Uterus (tissue), 4 donors: ENCODE data around the gene JARID2. TPM values are rescaled to one million over a fixed set of nuclear protein-coding genes. Genes with fewer than 3 reads are reported as not detected.

ENCODE experiments used
- DNase-seq, 2 donors: peaks; one replicate each; pipeline ENCODE4 v3.0.0-alpha.2; 2019 to 2020
- H3K27ac ChIP-seq, 2 donors: fragments of 200-600 bp; sonication (generic); 1 replicate in 1 of 2; 2 replicates in 1 of 2; pipeline ENCODE4 v1.5.1; 2016 to 2018
- H3K27me3 ChIP-seq, 2 donors: fragments of 200-600 bp; sonication (generic); one replicate each; pipeline ENCODE4 v1.5.1; 2018 to 2019; ENCODE audit warnings: control low read depth in 1 of 2
- H3K36me3 ChIP-seq, 2 donors: fragments of 200-600 bp; sonication (generic); one replicate each; pipeline ENCODE4 v1.5.1; 2019; ENCODE audit warnings: control low read depth in 1 of 2
- H3K4me1 ChIP-seq, 2 donors: fragments of 200-600 bp; sonication (generic); one replicate each; pipeline ENCODE4 v1.5.1; 2018 to 2019; ENCODE audit warnings: control low read depth in 1 of 2
- H3K4me3 ChIP-seq, 2 donors: fragments of 200-600 bp; sonication (generic); 1 replicate in 1 of 2; 2 replicates in 1 of 2; pipeline ENCODE4 v1.5.1; 2018 to 2019; ENCODE audit warnings: mild to moderate bottlenecking in 1 of 2
- H3K9me3 ChIP-seq, 2 donors: fragments of 200-600 bp; sonication (generic); one replicate each; pipeline ENCODE4 v1.5.1; 2019; ENCODE audit warnings: control low read depth in 1 of 2
- CTCF ChIP-seq, 4 experiments: fragments of 200-600 bp in 2 of 4; fragments of 450-650 bp in 2 of 4; sonication (generic) in 2 of 4; IDR thresholded peaks; one replicate each; pipeline ENCODE4 v1.5.1; 2016 to 2019; ENCODE audit warnings: antibody characterized with exemption in 4 of 4, mild to moderate bottlenecking in 2 of 4, moderate library complexity in 1 of 4
- POLR2A ChIP-seq, 2 donors: fragments of 450-650 bp; IDR thresholded peaks; one replicate each; pipeline ENCODE4 v1.6.1; 2016; ENCODE audit warnings: antibody characterized with exemption in 2 of 2, mild to moderate bottlenecking in 1 of 2, moderate library complexity in 1 of 2
- intact Hi-C: fragments of 100-400 bp; cut with DNase I; formaldehyde crosslinking; loops from one replicate; pipeline ENCODE4 v1.15.1; 2023; ENCODE audit warnings: low total_unique reads
- total RNA-seq, 4 donors: library from RNA; depleted of rRNA in 3 of 4; stranded (reverse); fragments of >200 nt in 3 of 4; gene quantifications; one replicate each; pipeline versions ENCODE4 v1.1.0 to v1.2.4, GENCODE V29; 2014 to 2023
- donor health status: DM: yes; HTN: yes; CAD: no.

The JARID2 gene
- total RNA-seq, 4 donors from 2014 or later, result 2.6 to 15.8 (median 8.0) TPM

- H3K9me3 ChIP-seq, result no peaks in the 10 kb centered on the region
- H3K4me1 ChIP-seq, result no peaks in the 10 kb centered on the region
- no peaks in the 10 kb centered on the region for H3K36me3 ChIP-seq
- TF ChIP-seq POLR2A (IDR thresholded peaks at IDR 0.05) (no peak), CTCF (IDR thresholded peaks at IDR 0.05) (no peak)
- DNase-seq, result no peak
- no peak overlapping the region for H3K4me3 ChIP-seq
- H3K27ac ChIP-seq, result no peak overlapping the region
- no peaks in the 10 kb centered on the region for H3K27me3 ChIP-seq
- intact Hi-C loops, result no loop called here
Measured at GRCh38 chr6:15368873-15369272, 123.0 kb downstream of the JARID2 start.

- intact Hi-C loops, result no loop called here
- TF ChIP-seq POLR2A (IDR thresholded peaks at IDR 0.05) (no peak), CTCF (IDR thresholded peaks at IDR 0.05) (no peak)
- H3K27ac ChIP-seq, result no peak overlapping the region
Measured at GRCh38 chr6:15369838-15370237, 124.0 kb downstream of the JARID2 start.

GRCh38 chr6:15370733-15371671, 125.1 kb downstream of the JARID2 start:
- H3K27ac ChIP-seq, result no peak overlapping the region
- no peaks in the 10 kb centered on the region for H3K27me3 ChIP-seq
- no peak for DNase-seq
- TF ChIP-seq POLR2A (IDR thresholded peaks at IDR 0.05), result no peak
- no peak for TF ChIP-seq CTCF (IDR thresholded peaks at IDR 0.05)
- no peaks in the 10 kb centered on the region for H3K9me3 ChIP-seq
- no peaks in the 10 kb centered on the region for H3K4me1 ChIP-seq
- H3K36me3 ChIP-seq, result no peaks in the 10 kb centered on the region
- intact Hi-C loops, result no loop called here
- no peak overlapping the region for H3K4me3 ChIP-seq

More at GRCh38 chr6:15369838-15370237, 124.0 kb downstream of the JARID2 start:
- Histone ChIP-seq H3K9me3 (no peaks in the 10 kb centered on the region), H3K4me3 (no peak overlapping the region), H3K36me3 (no peaks in the 10 kb centered on the region), H3K27me3 (no peaks in the 10 kb centered on the region), H3K4me1 (no peaks in the 10 kb centered on the region)
- no peak for DNase-seq

GRCh38 chr6:15372932-15373331, 127.1 kb downstream of the JARID2 start:
- H3K27ac ChIP-seq, result no peak overlapping the region
- H3K27me3 ChIP-seq, result no peaks in the 10 kb centered on the region
- no peak overlapping the region for H3K4me3 ChIP-seq
- no peak for DNase-seq
- H3K9me3 ChIP-seq, result no peaks in the 10 kb centered on the region
- intact Hi-C loops, result no loop called here
- no peak for TF ChIP-seq CTCF (IDR thresholded peaks at IDR 0.05)
- no peak for TF ChIP-seq POLR2A (IDR thresholded peaks at IDR 0.05)
- H3K36me3 ChIP-seq, result no peaks in the 10 kb centered on the region
- H3K4me1 ChIP-seq, result no peaks in the 10 kb centered on the region

- Histone ChIP-seq H3K9me3 (no peaks in the 10 kb centered on the region), H3K4me3 (no peak overlapping the region), H3K36me3 (no peaks in the 10 kb centered on the region), H3K27ac (no peak overlapping the region), H3K27me3 (no peaks in the 10 kb centered on the region), H3K4me1 (no peaks in the 10 kb centered on the region)
- no peak for TF ChIP-seq CTCF (IDR thresholded peaks at IDR 0.05)
- TF ChIP-seq POLR2A (IDR thresholded peaks at IDR 0.05), result no peak
- DNase-seq, result no peak
- intact Hi-C loops, result no loop called here
Measured at GRCh38 chr6:15374119-15374518, 128.2 kb downstream of the JARID2 start.
